Motor neuron (in vitro differentiated cells): ENCODE results near the gene ZCCHC14. TPM values are rescaled to one million over a fixed set of nuclear protein-coding genes. Genes with fewer than 3 reads are reported as not detected.
"Not testable (repeated sequence)": the region's sequence is repeated elsewhere in the genome, so short reads cannot be mapped to it uniquely, and the experiment has no call there.

Experiments
- ATAC-seq, 8 experiments: fragments of 200-7000 bp; cut with Tn5 transposase; replicated peaks in 6 of 8; 2 replicates each; pipeline ENCODE4 v1.8.0; 2021; ENCODE audit warnings: mild to moderate bottlenecking in 8 of 8, moderate library complexity in 8 of 8
- H3K27ac ChIP-seq, 2 donors: fragments of 250-450 bp; sonication (Bioruptor Pico); 2 replicates each; pipeline ENCODE4 v1.9.0; 2021; ENCODE audit warnings: antibody characterized with exemption in 2 of 2, mild to moderate bottlenecking in 2 of 2, moderate library complexity in 1 of 2
- H3K4me1 ChIP-seq, 2 donors: fragments of 250-450 bp; sonication (Bioruptor Pico); replicated peaks in 1 of 2; 2 replicates each; pipeline ENCODE4 v1.6.1; 2021; ENCODE audit warnings: antibody characterized with exemption in 2 of 2, mild to moderate bottlenecking in 2 of 2, moderate library complexity in 1 of 2
- H3K4me3 ChIP-seq, 5 donors: fragments of 250-450 bp; sonication (Bioruptor Pico); 2 replicates each; pipeline ENCODE4 v1.9.0; 2021; ENCODE audit warnings: antibody characterized with exemption in 5 of 5, mild to moderate bottlenecking in 5 of 5, moderate library complexity in 4 of 5
- WGBS, 10 experiments: fragments of 450-650 bp; shearing (Covaris generic); methylation state at CpG; one replicate each; pipeline ENCODE4 v1.0.0; 2022; 5-methylcytosine and 5-hydroxymethylcytosine counted together
- in situ Hi-C, 9 experiments: fragments of 400-800 bp; cut with MboI; loops; one replicate each; pipeline ENCODE4 v1.15.0; 2021; ENCODE audit warnings: low sequenced_read_pairs in 9 of 9, low pct_unique_long_range_greater_than_20kb in 2 of 9; ENCODE audit not compliant: unreplicated experiment in 9 of 9
- total RNA-seq, 8 experiments: library from RNA; unstranded; fragments of 300-600 nt; gene quantifications; 2 replicates each; pipeline versions ENCODE4 v1.2.3 to v1.2.4, GENCODE V29; 2022

The ZCCHC14 gene
- total RNA-seq, 8 experiments from 2014 or later = 11.2 to 30.3 (median 17.0) TPM

DNA sequence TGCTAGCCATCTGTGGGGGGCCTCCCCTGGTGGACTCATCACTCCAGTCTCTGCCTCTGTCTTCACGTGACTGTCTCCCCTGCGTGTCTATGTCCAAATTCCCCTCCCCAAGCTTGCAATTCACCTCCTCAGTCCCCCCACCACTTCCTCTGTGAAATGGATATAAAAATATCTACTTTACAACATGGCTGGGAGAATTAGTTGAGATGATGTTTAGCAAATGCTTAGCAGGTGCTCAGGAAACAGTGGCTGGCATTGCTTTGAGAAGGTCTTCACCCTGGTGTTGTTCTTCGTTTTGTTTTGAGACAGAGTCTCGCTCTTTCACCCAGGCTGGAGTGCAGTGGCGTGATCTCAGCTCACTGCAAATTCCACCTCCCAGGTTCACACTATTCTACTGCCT, 8.3 kb upstream of the ZCCHC14 start:
- in situ Hi-C loops = no loop called here
- no peak for ATAC-seq
- no peak overlapping the region for H3K4me3 ChIP-seq
- no peaks in the 10 kb centered on the region for H3K4me1 ChIP-seq
- H3K27ac ChIP-seq = no peak overlapping the region
- 75 to 94% (median 90%) methylated on average over 2 to 5 of the region's 5 CpGs; no CpG with 5 or more reads in 7 of the 10 experiments for WGBS, 10 experiments

GRCh38 chr16:87499189-87499486, 6.3 kb upstream of the ZCCHC14 start:
- in situ Hi-C loops = no loop called here
- WGBS, 10 experiments = 0 to 93% (median 54%) methylated on average over 1 to 2 of the region's 2 CpGs
- H3K4me3 ChIP-seq = no peak overlapping the region
- no peak overlapping the region for H3K27ac ChIP-seq
- H3K4me1 ChIP-seq = no peaks in the 10 kb centered on the region
- ATAC-seq = peak in 2 of 8 experiments; percentile 62 to 66

- no peak for ATAC-seq
- in situ Hi-C loops = no loop called here
- Histone ChIP-seq H3K27ac (no peak overlapping the region), H3K4me3 (no peak overlapping the region), H3K4me1 (peaks cover 0 to under 1% of the 10 kb centered on the region in 2 donors)
- 14 to 70% (median 53%) methylated on average over 4 to 7 of the region's 9 CpGs; no CpG with 5 or more reads in 2 of the 10 experiments for WGBS, 10 experiments
Observed at GRCh38 chr16:87498324-87499188, 5.7 kb upstream of the ZCCHC14 start.

GRCh38 chr16:87497767-87498290, 5.0 kb upstream of the ZCCHC14 start:
- WGBS, 10 experiments = 85 to 100% (median 92%) methylated on average over 1 to 4 of the region's 12 CpGs; no CpG with 5 or more reads in 3 of the 10 experiments
- ATAC-seq, H3K27ac ChIP-seq, H3K4me1 ChIP-seq, in situ Hi-C loops, H3K4me3 ChIP-seq: not testable (repeated sequence)

GRCh38 chr16:87497023-87497766, 4.4 kb upstream of the ZCCHC14 start:
- ATAC-seq, in situ Hi-C loops, H3K4me1 ChIP-seq, H3K4me3 ChIP-seq, H3K27ac ChIP-seq: not testable (repeated sequence)
- WGBS, 10 experiments = 90 to 100% (median 100%) methylated on average over 1 to 9 of the region's 18 CpGs; no CpG with 5 or more reads in 5 of the 10 experiments

DNA sequence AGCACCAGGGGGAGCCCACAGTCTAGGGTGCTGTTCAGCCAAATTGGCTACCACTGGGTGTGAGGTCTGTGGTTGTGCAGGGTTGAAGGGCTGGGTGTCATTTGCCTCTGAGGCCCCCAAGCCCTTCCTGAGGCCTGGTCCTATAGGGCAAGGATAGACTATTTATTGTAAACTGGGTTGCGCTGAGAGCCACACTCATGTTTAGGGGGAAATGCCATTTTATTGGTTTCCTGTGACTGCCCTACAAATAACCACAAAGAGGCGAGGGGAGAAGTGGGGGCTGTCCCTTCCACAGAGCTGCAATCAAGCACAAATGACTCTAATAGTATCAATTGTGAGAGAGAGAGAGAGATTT, 3.6 kb upstream of the ZCCHC14 start:
- H3K4me3 ChIP-seq = no peak overlapping the region
- ATAC-seq = no peak
- in situ Hi-C loops = no loop called here
- peaks cover 0 to 3% of the 10 kb centered on the region in 2 donors for H3K4me1 ChIP-seq
- no peak overlapping the region for H3K27ac ChIP-seq
- WGBS, 10 experiments = 80 to 100% (median 100%) methylated on average over 1 of the region's 2 CpGs; no CpG with 5 or more reads in 7 of the 10 experiments

GRCh38 chr16:87495578-87496446, 3.0 kb upstream of the ZCCHC14 start:
- ATAC-seq = no peak
- in situ Hi-C loops = no loop called here
- Histone ChIP-seq H3K4me1 (peaks cover 0 to 7% of the 10 kb centered on the region in 2 donors), H3K27ac (no peak overlapping the region), H3K4me3 (no peak overlapping the region)
- 60 to 90% methylated on average over 3 to 4 of the region's 17 CpGs; no CpG with 5 or more reads in 8 of the 10 experiments for WGBS, 10 experiments

- H3K4me3 ChIP-seq = peak overlapping the region; percentile 55 to 95 (median 83)
- H3K4me1 ChIP-seq = peaks cover 5 to 16% of the 10 kb centered on the region in 2 donors
- H3K27ac ChIP-seq = no peak overlapping the region
- ATAC-seq = no peak
- in situ Hi-C loops = no loop called here
- 4 to 84% (median 23%) methylated on average over 2 to 4 of the region's 23 CpGs; no CpG with 5 or more reads in 6 of the 10 experiments for WGBS, 10 experiments
Observed at GRCh38 chr16:87493608-87494280, 920 bp upstream of the ZCCHC14 start.

GRCh38 chr16:87492291-87492630, 563 bp downstream of the ZCCHC14 start:
- peak in 1 of 8 experiments; percentile 0 for ATAC-seq
- in situ Hi-C loops = no loop called here
- peak overlapping the region; percentile 87 to 91 for H3K27ac ChIP-seq
- WGBS, 10 experiments = no CpG with 5 or more reads among the region's 74 CpGs
- peak overlapping the region; percentile 55 to 95 (median 83) for H3K4me3 ChIP-seq
- peaks cover 16 to 25% of the 10 kb centered on the region in 2 donors for H3K4me1 ChIP-seq

DNA sequence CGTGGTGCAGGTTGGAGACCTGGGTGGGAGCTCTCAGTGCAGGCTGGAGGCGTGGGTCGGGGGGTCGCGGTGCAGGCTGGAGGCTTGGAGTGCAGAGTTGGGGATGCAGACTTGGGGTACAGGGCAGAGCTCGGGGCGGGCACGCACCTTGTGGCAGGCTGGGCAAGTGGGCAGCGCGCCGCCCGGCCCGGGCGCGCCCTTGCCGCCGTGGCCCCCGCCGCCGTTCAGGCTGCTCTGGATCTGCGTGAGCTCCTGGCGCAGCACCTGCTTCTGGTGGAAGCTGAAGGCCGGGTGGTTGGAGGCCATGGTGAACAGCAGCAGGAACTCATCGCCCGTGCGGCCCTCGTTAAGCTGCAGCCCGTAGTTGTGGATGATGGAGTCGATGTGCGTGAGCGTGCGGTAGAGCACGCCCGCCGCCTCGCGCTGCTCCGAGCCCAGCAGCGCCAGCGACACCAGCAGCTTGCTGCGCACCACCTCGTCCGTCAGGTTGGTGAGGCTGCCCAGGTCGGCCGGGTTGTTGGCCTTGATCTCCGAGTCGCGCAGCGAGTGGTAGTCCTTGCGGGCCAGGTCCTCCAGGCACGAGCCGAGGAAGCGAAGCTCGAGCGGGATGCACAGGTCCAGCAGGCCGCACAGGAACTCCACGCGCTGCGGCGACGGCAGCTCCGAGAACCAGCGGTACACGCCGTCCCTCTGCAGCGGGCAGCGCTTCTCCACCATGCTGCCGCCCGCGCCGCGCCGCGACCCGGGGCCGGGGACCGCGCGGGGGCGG, 1.1 kb downstream of the ZCCHC14 start:
- ATAC-seq = peak in 1 of 8 experiments; percentile 2
- Histone ChIP-seq H3K27ac (peak overlapping the region; percentile 16 to 91), H3K4me1 (peaks cover 22 to 30% of the 10 kb centered on the region in 2 donors), H3K4me3 (peak overlapping the region; percentile 42 to 95 (median 83))
- WGBS, 10 experiments = 0 to 4% (median 0%) methylated on average over 1 to 5 of the region's 80 CpGs; no CpG with 5 or more reads in 6 of the 10 experiments
- in situ Hi-C loops = no loop called here

GRCh38 chr16:87490799-87491521, 1.9 kb downstream of the ZCCHC14 start:
- H3K27ac ChIP-seq, in situ Hi-C loops: not testable (repeated sequence)
- Histone ChIP-seq H3K4me3 (peak overlapping the region; percentile 42 to 95 (median 83)), H3K4me1 (peaks cover 29 to 33% of the 10 kb centered on the region in 2 donors)
- ATAC-seq = peak in 6 of 8 experiments; percentile 1 to 20 (median 5)
- WGBS, 10 experiments = 0 to 30% (median 20%) methylated on average over 1 to 2 of the region's 45 CpGs; no CpG with 5 or more reads in 7 of the 10 experiments
